Adipocyte (in vitro differentiated cells): ENCODE results near the gene CTDSPL.
"Not testable (repeated sequence)": the region's sequence is repeated elsewhere in the genome, so short reads cannot be mapped to it uniquely, and the experiment has no call there.

Experiments used
- DNase-seq: peaks from one replicate; pipeline ENCODE4 v3.0.0-alpha.2; 2015; ENCODE audit warnings: low read depth
- H3K27me3 ChIP-seq: replicated peaks from 2 replicates; pipeline ENCODE4 v1.7.0; 2013; ENCODE audit warnings: mild to moderate bottlenecking, low read length, moderate library complexity; ENCODE audit not compliant: control insufficient read depth, insufficient read depth
- H3K36me3 ChIP-seq: 2 replicates; pipeline ENCODE4 v1.7.0; 2013; ENCODE audit warnings: low read length, mild to moderate bottlenecking, moderate library complexity; ENCODE audit not compliant: control insufficient read depth, insufficient read depth, severe bottlenecking
- H3K4me1 ChIP-seq: 2 replicates; pipeline ENCODE4 v1.7.0; 2013; ENCODE audit warnings: mild to moderate bottlenecking, low read length, moderate library complexity; ENCODE audit not compliant: control insufficient read depth, insufficient read depth
- H3K4me3 ChIP-seq: 2 replicates; pipeline ENCODE4 v1.7.0; 2013; ENCODE audit warnings: mild to moderate bottlenecking, low read length, moderate library complexity
- H3K9ac ChIP-seq: 2 replicates; pipeline ENCODE4 v1.7.0; 2013; ENCODE audit warnings: mild to moderate bottlenecking, low read length, moderate library complexity
- H3K9me3 ChIP-seq: 2 replicates; pipeline ENCODE4 v1.7.0; 2013; ENCODE audit warnings: mild to moderate bottlenecking, low read length, moderate library complexity; ENCODE audit not compliant: control insufficient read depth

Gene CTDSPL

GRCh38 chr3:38028621-38029361 is 167.1 kb downstream of the CTDSPL start:
- no peaks in the 10 kb centered on the region for H3K27me3 ChIP-seq
- peak; percentile 62 for DNase-seq

GRCh38 chr3:38029400-38030125 is 167.9 kb downstream of the CTDSPL start, which contains the start of gene PLCD1:
Gene PLCD1, minus strand, starts transcription at chr3:38029642. Its CDS starts 103 bp downstream, at chr3:38029539.
- Histone ChIP-seq H3K4me3 (peak within 1 kb of the TSS; percentile 84), H3K4me1 (peaks cover 32% of the 10 kb centered on the region), H3K36me3 (no peaks in the 10 kb centered on the region), H3K9me3 (no peaks in the 10 kb centered on the region), H3K9ac (peak within 1 kb of the TSS; percentile 85), H3K27me3 (no peaks in the 10 kb centered on the region)
- peak; percentile 88 for DNase-seq

More at GRCh38 chr3:38028621-38029361, 167.1 kb downstream of the CTDSPL start:
- Histone ChIP-seq H3K9me3 (no peaks in the 10 kb centered on the region), H3K4me1 (peaks cover 33% of the 10 kb centered on the region), H3K36me3 (no peaks in the 10 kb centered on the region), H3K9ac (peak overlapping the region; percentile 85), H3K4me3 (peak overlapping the region; percentile 84)

DNA sequence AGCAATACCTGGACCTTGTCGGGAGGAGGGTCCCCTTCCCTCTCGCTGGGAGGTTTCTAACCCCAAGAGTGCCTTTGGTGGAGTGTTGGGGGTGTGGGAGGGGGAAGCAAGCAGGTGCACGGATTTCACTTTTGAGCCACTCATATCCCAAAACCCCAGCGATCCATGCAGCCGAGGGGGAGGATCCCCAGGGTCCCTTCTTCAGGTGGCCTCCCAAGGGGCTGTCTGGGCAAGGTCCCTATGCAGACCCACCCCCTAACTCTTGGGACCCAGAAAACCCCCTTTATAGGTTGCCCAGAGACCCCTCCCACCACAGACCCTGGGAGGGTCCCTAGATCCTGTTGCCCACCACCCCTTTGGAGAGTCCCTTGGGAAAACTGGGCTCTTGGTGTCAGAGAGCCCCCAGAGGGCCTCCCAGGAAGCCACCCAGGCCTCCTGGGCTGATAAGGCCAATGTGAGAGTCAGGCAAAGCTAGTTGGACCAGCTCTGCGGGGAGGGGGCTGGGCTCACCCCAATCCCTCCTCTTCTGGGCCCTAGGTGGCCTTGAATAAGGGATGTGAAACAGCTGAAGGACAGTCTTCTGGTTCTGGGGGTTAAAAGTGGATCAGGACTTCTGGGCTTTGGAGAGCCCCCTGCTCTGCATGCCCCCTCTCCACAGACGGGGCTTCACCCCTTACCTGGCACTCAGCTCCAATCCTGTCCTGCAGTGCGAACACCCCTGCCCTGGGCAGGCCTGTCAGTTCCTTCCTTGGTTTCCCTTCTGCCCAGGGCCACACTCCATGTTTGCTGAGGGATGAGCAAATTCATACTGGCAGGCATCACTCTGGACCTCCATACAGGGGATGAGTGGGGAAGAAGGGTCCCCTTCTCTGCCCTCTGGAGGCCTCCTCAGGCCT is 168.7 kb downstream of the CTDSPL start:
- Histone ChIP-seq H3K9me3 (no peaks in the 10 kb centered on the region), H3K36me3 (no peaks in the 10 kb centered on the region), H3K4me1 (peaks cover 29% of the 10 kb centered on the region), H3K4me3 (peak overlapping the region; percentile 79), H3K9ac (peak overlapping the region; percentile 82), H3K27me3 (no peaks in the 10 kb centered on the region)
- no peak for DNase-seq

GRCh38 chr3:38031022-38031994 is 169.6 kb downstream of the CTDSPL start:
- Histone ChIP-seq H3K9ac (no peak overlapping the region), H3K27me3 (no peaks in the 10 kb centered on the region), H3K9me3 (no peaks in the 10 kb centered on the region), H3K4me1 (peaks cover 23% of the 10 kb centered on the region), H3K4me3 (no peak overlapping the region), H3K36me3 (no peaks in the 10 kb centered on the region)
- DNase-seq: peak; percentile 58

- Histone ChIP-seq H3K9me3 (no peaks in the 10 kb centered on the region), H3K27me3 (no peaks in the 10 kb centered on the region), H3K4me1 (peaks cover 23% of the 10 kb centered on the region), H3K4me3 (no peak overlapping the region), H3K9ac (no peak overlapping the region), H3K36me3 (no peaks in the 10 kb centered on the region)
- no peak for DNase-seq
Measured at GRCh38 chr3:38032328-38032865, 170.7 kb downstream of the CTDSPL start.

DNA sequence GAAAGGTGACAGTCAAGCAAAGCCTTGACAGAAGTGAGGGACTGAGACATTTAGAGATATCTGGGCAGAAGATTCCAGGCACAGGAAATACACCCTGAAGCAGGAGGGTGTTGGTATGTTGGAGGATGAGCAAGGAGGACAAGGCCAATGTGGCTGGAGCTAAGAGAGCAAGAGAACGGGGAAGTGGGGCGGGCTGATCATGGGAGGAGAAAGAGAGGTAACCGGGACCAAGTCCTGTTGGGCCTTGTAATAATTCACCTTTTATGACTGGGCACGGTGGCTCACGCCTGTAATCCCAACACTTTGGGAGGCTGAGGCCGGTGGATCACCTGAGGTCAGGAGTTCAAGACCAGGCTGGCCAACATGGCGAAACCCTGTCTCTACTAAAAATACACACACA is 171.9 kb downstream of the CTDSPL start:
- DNase-seq, H3K27me3 ChIP-seq, H3K36me3 ChIP-seq, H3K4me3 ChIP-seq, H3K9me3 ChIP-seq, H3K9ac ChIP-seq: not testable (repeated sequence)
- peaks cover 18% of the 10 kb centered on the region for H3K4me1 ChIP-seq
